Measurements from ENCODE around the gene GBP4.
"Not testable (repeated sequence)": the region's sequence is repeated elsewhere in the genome, so short reads cannot be mapped to it uniquely, and the experiment has no call there.

The GBP4 gene

GRCh38 chr1:89198491-89199072, at the start of gene GBP4:
TSS of gene GBP4 (minus strand) at chr1:89198942. CDS start at chr1:89198834, 108 bp downstream.
- no peak within 1 kb of the TSS for H3K4me3 ChIP-seq (ENCODE audit: low read depth, low read length)
- DNase-seq (ENCODE audit: low read depth): no peak
- TF ChIP-seq MAX (IDR thresholded peaks at IDR 0.05; ENCODE audit: low read depth, low read length) (no peak), POLR2A (IDR thresholded peaks at IDR 0.05; ENCODE audit: extremely low read depth, insufficient read length) (no peak), MYC (IDR thresholded peaks at IDR 0.05; ENCODE audit: low read depth, low read length) (no peak), CTCF (IDR thresholded peaks at IDR 0.05; ENCODE audit: low read depth, low read length) (no peak)

- H3K4me3 ChIP-seq (ENCODE audit: low read depth, low read length): no peak overlapping the region
- DNase-seq (ENCODE audit: low read depth): no peak
- no peak for TF ChIP-seq CTCF (IDR thresholded peaks at IDR 0.05; ENCODE audit: low read depth, low read length)
- no peak for TF ChIP-seq MAX (IDR thresholded peaks at IDR 0.05; ENCODE audit: low read depth, low read length)
- TF ChIP-seq MYC (IDR thresholded peaks at IDR 0.05; ENCODE audit: low read depth, low read length): no peak
- TF ChIP-seq POLR2A (IDR thresholded peaks at IDR 0.05; ENCODE audit: extremely low read depth, insufficient read length): no peak
Observed at GRCh38 chr1:89243046-89243445, 44.3 kb upstream of the GBP4 start.

- no peak overlapping the region for H3K4me3 ChIP-seq (ENCODE audit: low read depth, low read length)
- no peak for DNase-seq (ENCODE audit: low read depth)
- TF ChIP-seq MAX (IDR thresholded peaks at IDR 0.05; ENCODE audit: low read depth, low read length): no peak
- TF ChIP-seq CTCF (IDR thresholded peaks at IDR 0.05; ENCODE audit: low read depth, low read length): no peak
Observed at GRCh38 chr1:89221341-89221740, 22.6 kb upstream of the GBP4 start.

GRCh38 chr1:89219851-89220250, 21.1 kb upstream of the GBP4 start:
- DNase-seq (ENCODE audit: low read depth); H3K4me3 ChIP-seq (ENCODE audit: low read depth, low read length): not testable (repeated sequence)

- not testable (repeated sequence) for H3K4me3 ChIP-seq (ENCODE audit: low read depth, low read length); DNase-seq (ENCODE audit: low read depth)
Observed at GRCh38 chr1:89218941-89219340, 20.2 kb upstream of the GBP4 start.

GRCh38 chr1:89213347-89213746, 14.6 kb upstream of the GBP4 start:
- no peak for DNase-seq (ENCODE audit: low read depth)
- TF ChIP-seq CTCF (IDR thresholded peaks at IDR 0.05; ENCODE audit: low read depth, low read length): no peak
- TF ChIP-seq POLR2A (IDR thresholded peaks at IDR 0.05; ENCODE audit: extremely low read depth, insufficient read length): no peak
- TF ChIP-seq MAX (IDR thresholded peaks at IDR 0.05; ENCODE audit: low read depth, low read length): no peak
- TF ChIP-seq MYC (IDR thresholded peaks at IDR 0.05; ENCODE audit: low read depth, low read length): no peak
- no peak overlapping the region for H3K4me3 ChIP-seq (ENCODE audit: low read depth, low read length)

- no peak for TF ChIP-seq MYC (IDR thresholded peaks at IDR 0.05; ENCODE audit: low read depth, low read length)
- TF ChIP-seq MAX (IDR thresholded peaks at IDR 0.05; ENCODE audit: low read depth, low read length): no peak
- no peak for TF ChIP-seq POLR2A (IDR thresholded peaks at IDR 0.05; ENCODE audit: extremely low read depth, insufficient read length)
- no peak for TF ChIP-seq CTCF (IDR thresholded peaks at IDR 0.05; ENCODE audit: low read depth, low read length)
- H3K4me3 ChIP-seq (ENCODE audit: low read depth, low read length): no peak overlapping the region
- DNase-seq (ENCODE audit: low read depth): no peak
Observed at GRCh38 chr1:89211035-89211634, 12.4 kb upstream of the GBP4 start.

Data from NB4 (cell line).